Measurements from ENCODE around the gene FGGY.

Gene FGGY

GRCh38 chr1:59418363-59419144, 121.7 kb downstream of the FGGY start:
- DNase-seq, result no peak

- DNase-seq, result no peak
Observed at GRCh38 chr1:59419361-59420140, 122.7 kb downstream of the FGGY start.

GRCh38 chr1:59421232-59421920, 124.5 kb downstream of the FGGY start:
- DNase-seq, result no peak

- DNase-seq, result peak; percentile 47
Observed at GRCh38 chr1:59422921-59423575, 126.2 kb downstream of the FGGY start.

GRCh38 chr1:59427155-59427554, 130.3 kb downstream of the FGGY start:
- no peak for DNase-seq

- no peak for DNase-seq
Observed at GRCh38 chr1:59427784-59428183, 130.9 kb downstream of the FGGY start.

GRCh38 chr1:59428828-59429227, 131.9 kb downstream of the FGGY start:
- DNase-seq, result no peak

- DNase-seq, result no peak
Observed at GRCh38 chr1:59429656-59430055, 132.8 kb downstream of the FGGY start.

GRCh38 chr1:59431566-59432294, 134.8 kb downstream of the FGGY start:
- DNase-seq, result no peak

GRCh38 chr1:59432531-59433439, 135.9 kb downstream of the FGGY start:
- DNase-seq, result no peak

- DNase-seq, result no peak
Observed at GRCh38 chr1:59433440-59433813, 136.5 kb downstream of the FGGY start.

GRCh38 chr1:59434336-59434735, 137.4 kb downstream of the FGGY start:
- no peak for DNase-seq

- no peak for DNase-seq
Observed at GRCh38 chr1:59436637-59437036, 139.7 kb downstream of the FGGY start.

GRCh38 chr1:59438058-59438560, 141.2 kb downstream of the FGGY start:
- no peak for DNase-seq

- DNase-seq, result no peak
Observed at GRCh38 chr1:59442492-59442891, 145.6 kb downstream of the FGGY start.

GRCh38 chr1:59443310-59443709, 146.4 kb downstream of the FGGY start:
- no peak for DNase-seq

GRCh38 chr1:59444520-59444919, 147.6 kb downstream of the FGGY start:
- no peak for DNase-seq

GRCh38 chr1:59445040-59445439, 148.1 kb downstream of the FGGY start:
- no peak for DNase-seq

- DNase-seq, result no peak
Observed at GRCh38 chr1:59446257-59446901, 149.5 kb downstream of the FGGY start.

- no peak for DNase-seq
Observed at GRCh38 chr1:59452026-59452425, 155.1 kb downstream of the FGGY start.

GRCh38 chr1:59452559-59452958, 155.7 kb downstream of the FGGY start:
- DNase-seq, result no peak
